AG08395 (cell line): ENCODE results near the gene KIF5C.
A peak's percentile ranks its signal among the peaks of the same experiment; 100 is the strongest.

Source experiments
- DNase-seq: peaks from one replicate; pipeline ENCODE4 v3.0.0; 2012; ENCODE audit warnings: mixed read lengths, low spot score

KIF5C gene

DNA sequence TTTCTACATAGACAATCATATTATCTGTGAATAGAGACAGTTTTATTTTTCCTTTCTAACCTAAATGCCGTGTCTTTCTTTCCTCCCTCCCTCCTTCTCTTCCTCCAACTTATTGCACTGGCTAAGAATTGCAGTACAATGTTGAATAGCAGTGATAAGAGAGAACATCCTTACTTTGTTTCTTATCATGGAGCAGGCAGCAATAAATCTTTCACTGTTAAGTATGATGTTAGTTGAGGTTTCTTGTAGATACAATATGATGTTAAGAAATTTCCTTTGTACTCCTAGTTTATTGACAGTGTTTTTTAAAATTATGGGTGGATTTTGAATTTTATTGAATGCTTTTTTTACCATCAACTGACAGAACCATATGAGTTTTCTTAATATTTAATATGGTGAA is 169.5 kb downstream of the KIF5C start:
- DNase-seq = no peak

DNA sequence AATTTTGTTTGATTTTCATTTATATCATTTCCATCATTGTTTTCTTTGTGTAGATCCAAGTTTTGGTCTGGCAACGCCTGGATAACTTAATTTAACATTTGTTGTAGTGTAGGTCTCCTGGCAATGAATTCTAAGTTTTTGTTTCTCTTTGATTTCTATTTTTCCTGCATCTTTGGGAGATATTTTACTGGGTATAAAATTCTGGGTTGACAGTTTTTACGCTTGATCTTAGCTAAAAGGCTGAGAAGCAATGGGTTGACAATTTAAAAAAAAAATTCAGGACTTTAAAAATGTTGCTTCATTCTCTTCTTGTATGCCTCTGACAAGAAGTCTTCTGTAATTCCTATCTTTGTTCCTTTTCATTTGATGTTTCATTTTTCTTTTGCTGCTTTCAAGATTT is 172.1 kb downstream of the KIF5C start:
- no peak for DNase-seq

DNA sequence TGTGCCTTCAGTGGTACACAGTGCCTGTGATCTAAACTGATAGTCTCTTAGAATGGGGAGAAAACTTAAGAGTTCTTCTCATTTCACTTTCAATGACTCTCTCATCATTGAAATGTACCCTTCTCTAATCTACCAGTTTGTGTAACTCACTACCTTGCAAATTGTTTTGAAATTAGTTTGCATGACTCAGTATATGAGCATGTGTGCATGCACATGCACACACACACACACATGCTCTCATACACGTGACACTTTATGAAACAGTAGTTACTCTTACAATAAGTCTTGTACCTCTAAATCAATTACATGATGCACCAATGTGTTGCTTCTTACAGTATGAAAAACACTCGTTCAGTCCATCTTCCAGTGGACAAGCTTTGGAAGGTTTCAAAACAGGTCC is 174.1 kb downstream of the KIF5C start:
- peak; percentile 35 for DNase-seq

DNA sequence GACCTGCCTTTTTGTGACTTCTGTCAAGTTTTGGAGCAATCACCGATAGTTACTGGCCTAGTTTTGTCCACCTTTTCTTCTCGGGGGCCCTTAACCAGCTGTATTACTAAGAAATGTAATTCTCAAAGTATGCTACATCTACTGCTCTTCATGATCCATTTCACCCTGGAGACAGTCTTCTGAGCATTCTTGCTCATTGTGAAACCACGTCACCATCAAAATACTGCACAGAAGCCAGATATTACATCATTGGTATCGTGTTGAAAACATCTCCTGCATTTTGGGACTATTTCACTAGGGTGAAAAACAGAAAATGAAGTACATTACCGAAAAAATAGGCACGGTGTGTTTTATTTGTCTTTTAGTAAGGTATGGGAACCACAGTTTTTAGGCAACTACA is 175.2 kb downstream of the KIF5C start:
- peak; percentile 80 for DNase-seq

DNA sequence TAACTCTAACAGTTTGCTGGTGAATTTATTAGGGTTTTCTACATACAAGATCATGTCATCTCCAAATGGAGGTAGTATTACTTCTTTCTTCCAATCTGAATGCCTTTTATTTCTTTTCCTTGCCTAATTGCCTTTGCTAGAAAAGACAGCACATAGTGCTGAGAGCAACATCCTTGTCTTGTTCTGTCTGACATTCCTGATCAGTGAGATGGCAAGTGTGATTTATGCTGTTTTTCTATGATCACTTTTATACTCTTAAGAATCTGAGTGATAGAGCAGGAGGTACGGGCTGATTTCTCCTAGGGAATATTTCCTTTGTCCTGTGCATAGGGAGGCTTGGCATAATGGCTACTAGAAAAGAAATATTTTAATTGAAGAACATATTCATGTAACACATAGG is 180.7 kb downstream of the KIF5C start:
- no peak for DNase-seq

DNA sequence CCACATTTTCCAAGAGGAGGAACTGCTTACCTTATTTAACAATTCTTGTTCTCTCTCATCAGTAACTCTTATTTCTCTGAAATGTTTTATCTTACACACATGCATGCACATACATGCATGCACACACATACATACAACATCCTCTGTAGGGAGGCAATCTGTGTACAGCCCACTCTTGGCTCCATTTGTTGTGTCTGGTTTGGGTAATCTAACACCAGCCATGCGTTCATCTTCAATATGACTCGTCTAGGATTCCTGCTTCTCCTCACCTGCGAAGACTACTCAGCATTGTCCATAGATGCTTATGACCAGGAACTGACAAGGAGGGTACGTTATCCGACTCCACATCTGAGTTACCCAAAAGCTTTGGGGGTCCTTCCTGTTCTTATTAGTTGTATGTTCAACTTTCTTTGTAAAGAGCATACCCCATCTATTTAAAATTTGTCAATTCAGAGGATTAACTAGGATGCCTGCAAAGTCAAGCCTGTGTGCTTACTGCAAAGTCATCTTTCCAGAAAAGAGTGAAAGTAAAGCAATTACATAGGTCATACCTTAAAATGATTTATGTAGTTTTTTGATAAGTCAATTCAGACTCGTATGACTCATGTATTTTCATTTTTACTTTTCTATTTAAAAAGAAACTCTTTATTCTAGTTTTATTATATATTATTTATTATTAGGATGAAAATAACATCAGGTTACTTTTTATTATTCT is 181.7 kb downstream of the KIF5C start:
- DNase-seq = no peak

DNA sequence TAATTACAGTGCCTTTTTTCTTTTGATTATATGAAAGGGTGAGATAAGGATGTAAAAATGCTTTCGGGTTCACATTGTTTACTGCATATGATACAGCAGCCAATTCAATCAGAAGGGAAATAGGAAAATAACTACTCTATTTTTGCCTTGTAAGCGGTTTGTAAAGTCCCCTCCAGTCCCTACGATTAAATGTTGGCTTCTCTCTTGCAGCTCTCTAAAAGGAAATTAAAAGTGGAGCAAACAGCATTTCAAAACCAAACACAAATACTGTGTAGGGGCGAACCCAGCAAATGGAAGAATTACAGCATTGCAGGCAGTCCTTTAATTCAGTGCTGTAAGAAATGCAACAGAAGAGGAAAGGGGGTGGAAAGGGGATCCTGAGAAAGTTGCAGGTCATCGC is 182.4 kb downstream of the KIF5C start:
- no peak for DNase-seq

DNA sequence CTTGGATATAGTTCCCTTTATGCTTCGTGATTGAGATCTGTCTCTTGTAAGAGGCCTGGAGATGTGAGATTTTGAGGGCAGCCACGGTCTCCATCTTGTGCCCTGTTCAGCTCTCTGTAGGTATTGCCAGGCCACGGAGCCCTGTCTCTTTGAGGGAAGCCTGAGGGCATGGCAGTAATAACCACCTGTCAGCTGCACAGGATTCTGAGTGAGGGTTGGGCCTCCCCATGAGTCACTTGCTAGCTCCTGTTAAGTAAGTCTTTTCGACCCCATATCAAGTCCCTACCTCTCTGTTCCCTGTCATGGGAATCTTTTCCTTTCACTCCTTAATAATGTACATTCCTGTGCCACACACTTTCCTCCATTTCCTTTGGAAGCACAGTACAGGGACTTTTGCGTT is 183.9 kb downstream of the KIF5C start:
- no peak for DNase-seq

DNA sequence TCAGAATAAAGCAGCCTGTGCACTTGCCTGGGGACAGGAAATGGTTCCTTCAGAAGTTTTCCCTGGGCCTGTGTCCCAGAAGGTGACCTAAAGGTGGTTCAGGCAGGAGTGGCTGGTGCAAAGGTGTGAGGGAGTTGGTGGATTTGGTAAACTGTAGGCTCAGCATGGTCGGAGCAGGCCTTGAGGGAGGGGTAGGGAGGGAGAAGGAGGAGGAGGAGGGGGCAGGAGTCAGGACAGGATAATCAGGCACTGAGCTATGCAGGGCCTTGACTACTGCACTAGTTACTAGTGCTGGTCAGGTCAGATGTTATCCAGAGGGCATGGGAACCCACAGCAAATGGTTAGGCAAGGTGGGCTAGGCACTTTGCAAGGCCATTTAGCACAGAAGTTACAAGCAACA is 184.8 kb downstream of the KIF5C start:
- no peak for DNase-seq

DNA sequence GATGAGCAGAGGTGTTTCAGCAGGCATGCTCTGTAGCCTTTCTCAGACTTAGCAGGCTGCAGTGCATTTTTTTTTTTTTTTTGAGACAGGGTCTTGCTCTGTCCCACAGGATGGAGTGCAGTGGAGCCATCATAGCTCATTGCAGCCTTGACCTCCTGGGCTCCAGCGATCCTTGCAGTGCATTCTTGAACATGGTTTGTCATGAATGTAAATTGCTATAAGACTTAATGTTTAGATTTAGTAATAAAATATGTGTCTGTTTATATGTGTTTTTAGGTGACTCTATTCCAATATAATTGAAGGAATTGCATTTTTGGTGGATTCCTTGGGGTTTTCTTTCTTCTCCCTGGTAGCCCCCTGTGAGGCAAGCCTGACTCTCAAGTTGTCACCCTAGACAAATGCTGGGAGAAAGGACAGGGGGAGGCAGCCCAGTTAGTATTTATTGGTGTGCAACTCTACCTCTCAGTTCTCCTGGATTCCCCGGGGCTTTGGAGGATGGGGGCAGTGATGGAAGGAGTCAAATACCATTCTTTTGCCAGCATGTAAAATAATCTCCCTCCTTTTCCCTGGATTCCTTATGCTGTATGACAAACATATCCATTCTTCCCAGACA is 186.2 kb downstream of the KIF5C start:
- no peak for DNase-seq

DNA sequence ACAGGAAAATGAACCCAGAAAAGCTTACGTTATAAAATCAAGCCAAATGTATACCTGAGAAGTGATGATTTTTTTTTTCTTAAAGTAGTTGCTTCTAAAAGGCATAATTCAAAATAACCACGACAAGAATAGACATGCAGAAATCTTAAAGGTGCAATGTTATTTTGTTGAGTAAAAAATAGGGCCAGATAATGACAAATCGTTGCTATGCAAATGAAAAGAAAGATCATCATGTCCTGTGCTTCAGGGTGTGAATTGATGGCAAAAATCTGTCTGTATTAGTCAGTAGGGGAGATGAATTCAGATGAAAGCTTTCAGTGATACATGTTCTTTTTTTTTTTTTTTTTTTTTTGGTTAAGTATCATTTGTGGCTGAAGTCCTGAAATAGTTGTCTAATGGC is 187.5 kb downstream of the KIF5C start:
- DNase-seq = no peak

DNA sequence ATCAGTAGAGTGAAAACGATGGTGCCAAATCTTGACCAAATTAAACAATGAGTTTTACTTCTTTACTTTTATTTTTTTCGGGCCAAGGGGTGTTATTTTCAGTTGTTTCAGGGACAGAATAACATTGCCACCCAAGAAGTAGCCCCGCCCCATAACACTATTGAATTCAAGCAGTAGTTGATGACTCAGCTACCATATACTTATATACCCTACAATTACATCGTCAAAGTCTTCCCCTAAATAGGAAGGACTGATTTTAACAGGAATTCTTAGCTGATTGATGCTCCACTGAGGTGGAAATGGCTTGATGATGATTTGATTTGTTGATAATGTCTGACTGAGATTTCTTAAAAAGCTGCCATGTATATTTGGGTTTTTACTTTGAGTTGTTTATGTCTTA is 188.2 kb downstream of the KIF5C start:
- no peak for DNase-seq

DNA sequence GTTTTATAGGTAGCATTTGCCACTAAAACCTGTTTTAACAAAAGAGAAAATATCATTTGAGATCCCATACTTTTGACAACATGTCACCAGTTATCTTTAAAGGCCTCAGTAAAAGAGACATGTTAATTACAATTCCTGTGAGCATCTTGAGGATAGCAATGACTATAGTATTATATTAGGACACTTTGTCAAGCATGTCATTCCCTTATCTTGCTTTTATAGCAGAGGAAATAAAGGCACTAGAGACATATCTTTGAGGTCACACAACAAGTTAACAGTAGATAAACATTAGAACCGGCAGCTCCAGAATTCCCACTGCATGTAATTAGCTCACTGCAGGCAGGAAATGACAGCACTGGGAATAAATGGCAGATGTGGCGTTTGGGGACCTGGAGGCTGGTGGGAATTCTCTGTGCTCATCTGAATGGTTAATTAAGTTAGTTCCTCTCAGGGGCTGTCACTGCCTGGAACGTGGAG is 189.4 kb downstream of the KIF5C start:
- DNase-seq = no peak

DNA sequence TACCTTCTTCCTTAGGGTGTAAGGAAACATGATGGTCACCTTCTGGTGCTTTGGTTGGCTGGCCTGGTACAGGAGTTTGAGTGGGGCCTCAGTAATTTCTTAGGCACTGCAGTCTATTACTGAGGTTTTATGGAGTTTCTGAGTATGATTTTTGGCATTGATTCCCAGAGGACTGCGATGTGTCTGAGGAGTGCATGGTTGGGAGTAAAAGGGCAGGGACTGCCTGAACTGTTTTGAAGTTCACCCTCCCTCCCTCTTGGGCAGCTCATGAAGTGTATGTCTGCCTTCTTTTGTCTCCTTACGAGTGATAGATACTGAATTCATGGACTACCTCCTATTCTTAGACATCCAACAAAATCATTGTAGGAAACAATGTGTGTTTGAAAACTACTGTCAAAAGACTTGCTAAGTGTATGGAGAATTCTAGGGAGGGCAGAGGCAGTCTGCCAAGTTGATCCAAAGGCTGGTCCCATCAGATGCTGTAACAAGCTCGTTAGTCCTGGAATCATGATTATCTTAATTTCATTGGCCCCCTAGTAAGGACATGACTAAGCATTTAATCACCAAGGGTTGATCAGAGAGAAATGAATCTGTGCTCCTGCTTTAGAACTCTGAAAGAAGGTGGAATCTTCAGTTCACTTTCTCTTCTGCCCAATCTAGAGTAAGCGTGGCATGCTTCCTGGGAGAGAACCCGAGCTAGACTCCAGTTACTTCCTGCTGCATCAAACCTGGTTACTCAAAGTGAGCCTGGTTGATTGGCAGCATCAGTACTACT is 190.0 kb downstream of the KIF5C start:
- no peak for DNase-seq

DNA sequence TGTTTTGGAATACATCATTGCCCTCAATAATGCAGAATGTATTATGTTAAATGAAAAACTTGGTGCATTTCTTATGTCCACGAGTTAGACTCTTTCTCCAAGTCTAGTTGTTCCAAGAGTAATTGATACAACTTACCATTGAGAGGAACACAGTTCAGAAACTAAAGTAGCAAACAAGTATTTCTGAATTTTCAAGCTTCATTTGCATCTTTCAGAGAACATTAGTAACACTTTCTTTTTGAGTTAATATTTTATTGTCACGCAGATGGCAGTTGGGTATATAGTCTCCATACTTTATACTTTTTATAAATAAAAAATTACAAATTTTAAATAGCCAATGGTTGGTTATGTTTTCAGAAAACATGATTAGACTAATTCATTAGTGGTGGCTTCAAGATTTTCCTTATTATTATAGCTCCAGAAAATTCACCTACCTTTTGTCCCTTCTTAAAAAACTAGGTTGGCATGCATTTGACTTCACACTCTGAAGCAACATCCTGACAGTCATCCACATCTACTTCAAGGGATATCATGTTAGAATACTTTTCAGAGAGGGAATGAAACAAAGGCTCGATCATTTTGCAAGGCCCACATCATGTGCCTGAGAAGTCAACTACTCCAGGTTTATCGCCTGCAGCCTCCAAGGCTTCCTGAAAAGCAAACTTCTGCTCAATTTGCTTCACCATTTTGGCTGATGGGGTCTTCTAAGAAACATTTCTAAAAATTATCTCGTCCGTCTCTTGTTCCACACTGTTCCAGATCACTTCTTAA is 193.4 kb downstream of the KIF5C start:
- no peak for DNase-seq

DNA sequence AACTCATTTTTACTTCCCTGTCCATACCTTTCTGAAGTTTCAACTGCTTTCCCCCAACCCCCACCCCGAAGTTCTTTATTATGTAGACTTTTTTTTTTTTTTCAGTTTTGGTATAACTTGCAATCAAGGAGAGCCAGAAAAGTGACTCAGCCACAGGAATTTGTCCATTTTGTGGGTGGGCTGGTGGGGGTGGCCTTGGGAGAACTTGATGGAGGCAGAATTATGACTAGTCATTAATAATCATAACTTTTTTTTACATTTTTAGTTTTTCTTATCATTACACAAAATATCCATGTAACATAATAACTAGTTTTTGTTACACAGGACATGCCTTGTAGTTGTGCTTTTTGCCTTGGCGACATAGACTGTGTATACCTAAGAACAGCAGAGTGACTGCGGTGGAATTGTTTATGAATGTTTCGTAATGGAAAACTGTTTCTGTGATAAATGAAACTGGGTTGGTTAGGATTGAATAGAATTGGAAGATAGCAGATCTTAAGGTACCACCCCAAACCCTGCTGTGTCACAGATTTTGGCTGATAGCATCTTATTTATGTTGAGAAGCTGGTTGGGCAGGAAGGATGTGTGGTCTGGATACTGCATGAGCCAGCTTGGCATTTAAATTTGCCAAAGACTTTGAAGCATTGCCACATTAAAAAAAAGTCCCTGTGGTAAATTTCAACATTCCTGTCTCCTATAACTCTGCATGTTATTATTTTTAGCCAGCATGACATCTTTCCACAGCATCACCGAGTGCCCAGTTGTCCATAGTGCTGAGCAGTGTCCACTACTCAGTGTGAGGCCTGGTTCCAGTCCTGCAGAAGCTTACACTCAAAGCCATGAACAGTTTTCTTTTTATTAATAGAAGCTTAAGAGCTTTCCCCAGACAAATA is 194.2 kb downstream of the KIF5C start:
- DNase-seq = peak; percentile 72

DNA sequence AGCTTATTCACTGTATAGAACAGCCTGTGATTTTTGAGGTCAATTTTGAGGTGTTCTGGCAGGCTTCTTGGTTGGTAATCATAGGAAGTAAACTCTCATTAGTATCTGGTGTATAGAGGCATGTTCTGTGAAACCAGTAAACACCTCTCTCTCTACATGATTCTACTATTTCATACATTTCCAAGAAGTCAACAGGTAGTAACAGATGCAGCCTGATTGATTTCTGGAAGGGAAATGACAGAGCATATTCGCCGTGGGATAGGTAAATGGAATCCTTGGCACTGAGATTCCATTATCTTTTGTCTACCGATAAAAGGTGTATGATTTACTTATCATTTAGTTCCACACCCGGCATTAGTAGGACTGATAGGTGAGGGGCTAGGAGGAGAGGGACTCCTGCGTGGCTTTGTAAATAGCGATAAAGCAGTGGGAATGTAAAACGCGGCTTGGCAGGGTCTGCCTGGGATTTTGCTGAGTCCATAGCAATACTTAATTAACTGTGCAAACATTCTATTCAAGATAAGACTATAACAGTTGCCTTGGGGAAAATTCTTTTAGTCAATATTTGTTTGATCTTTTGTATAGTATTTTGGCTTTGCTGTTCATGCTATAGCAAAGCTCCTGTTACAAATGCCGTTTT is 195.8 kb downstream of the KIF5C start:
- no peak for DNase-seq

DNA sequence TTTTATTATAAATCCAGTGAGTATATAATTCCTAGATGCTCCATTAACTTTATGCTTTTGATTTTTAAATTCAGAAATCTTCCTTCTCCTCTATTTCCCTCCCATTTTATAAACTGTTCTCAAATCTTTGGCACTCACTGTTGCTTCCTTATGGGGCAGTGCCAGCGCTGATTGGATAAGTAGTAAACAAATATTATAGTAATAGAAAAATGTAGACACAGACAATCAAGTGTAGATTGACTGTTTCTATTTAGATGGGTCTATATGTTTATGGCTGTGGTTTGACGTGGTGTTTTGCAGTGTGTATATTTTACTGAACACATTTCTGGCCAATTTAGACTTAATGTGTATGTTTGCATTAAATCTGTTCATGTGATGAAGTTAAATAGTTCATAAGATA is 200.1 kb downstream of the KIF5C start:
- no peak for DNase-seq

DNA sequence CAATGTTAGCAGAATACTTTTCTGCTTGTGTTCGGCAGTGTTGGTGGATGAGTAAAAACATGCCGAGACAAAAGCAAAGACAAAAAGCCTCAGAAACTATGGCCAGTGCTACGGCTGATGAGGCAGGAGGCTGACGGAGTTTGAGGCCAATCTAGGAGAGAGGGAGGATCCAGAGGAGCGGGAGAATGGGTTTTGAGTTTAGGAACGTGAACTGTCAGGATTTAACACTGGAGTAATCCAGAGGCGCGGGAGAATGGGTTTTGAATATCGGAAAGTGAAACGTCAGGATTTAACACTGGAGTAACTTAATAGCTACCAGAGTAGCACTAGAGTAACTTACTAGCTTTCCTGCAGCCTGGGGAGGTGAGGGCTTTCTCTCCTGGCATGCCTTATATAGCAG is 200.8 kb downstream of the KIF5C start:
- no peak for DNase-seq
